GM19238 (cell line): ENCODE data around the gene LRWD1.
"Not testable (repeated sequence)": the region's sequence is repeated elsewhere in the genome, so short reads cannot be mapped to it uniquely, and the experiment has no call there.

ENCODE experiments used
- DNase-seq: peaks from one replicate; pipeline ENCODE4 v3.0.0; 2011; ENCODE audit warnings: low spot score; ENCODE audit not compliant: insufficient read length

The LRWD1 gene

DNA sequence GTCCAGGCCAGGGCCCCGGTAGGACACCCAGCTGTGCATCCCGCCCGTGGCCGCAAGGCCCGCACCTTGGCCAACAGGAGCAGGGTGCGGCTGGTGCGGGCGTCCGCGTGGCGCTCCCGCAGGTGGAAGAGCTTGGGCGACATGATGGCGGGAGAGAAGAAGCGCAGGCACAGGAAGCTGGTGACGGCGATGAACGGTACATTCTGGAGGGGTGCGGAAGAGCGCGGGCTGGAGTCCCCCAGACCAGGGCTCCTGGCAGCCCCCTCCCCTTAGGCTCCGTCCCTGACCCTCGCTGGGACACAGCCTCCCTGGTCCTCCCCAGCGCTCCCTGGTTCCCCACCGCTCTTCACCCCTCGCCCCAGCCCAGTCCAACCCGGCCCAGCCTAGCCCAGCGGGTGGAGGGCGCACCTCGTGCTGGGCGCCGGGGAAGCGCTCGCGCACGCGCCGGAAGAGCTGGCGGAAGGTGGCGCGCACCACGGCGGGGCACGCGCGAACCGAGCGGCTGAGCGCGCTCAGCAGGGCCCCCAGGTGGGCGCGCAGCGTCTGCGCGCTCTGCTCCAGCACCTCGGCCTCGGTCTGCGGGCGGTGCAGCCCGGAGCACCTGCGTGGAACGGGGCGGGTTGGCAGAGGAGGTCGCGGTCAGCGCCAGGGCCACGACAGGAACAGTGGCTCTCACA lies 29.8 kb downstream of the LRWD1 start:
- DNase-seq: not testable (repeated sequence)

DNA sequence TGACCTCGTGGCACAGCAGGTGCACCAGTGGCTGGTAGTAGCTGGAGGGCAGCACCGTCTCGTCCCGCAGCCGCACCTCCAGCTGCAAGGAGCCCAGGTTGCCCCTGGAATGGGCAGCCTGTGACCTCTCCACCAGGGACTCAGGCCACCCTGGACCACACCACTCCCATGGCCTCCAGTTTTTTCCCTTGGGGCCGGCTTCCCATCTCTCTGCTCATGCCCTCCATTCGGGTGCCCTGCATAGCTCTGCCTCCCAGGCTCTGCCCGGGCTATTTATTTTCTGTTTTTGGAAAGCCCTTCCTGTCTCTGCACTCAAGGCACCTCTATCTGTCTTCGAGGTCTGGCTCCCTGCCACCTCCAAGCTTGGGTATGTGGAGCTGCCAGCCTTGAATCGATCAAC lies 32.1 kb downstream of the LRWD1 start:
- not testable (repeated sequence) for DNase-seq

GRCh38 chr7:102497308-102497707 lies 32.5 kb downstream of the LRWD1 start:
- DNase-seq: not testable (repeated sequence)

DNA sequence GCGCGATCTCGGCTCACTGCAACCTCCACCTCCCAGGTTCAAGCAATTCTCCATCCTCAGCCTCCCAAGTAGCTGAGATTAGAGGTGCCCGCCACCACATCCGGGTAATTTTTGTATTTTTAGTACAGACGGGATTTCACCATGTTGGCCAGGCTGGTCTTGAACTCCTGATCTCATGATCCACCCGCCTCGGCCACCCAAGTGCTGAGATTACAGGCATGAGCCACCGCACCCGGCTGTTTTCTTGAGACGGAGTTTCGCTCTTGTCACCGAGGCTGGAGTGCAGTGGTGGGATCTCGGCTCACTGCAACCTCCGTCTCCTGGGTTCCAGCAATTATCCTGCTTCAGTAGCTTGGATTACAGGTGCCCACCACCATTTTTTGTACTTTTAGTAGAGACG lies 33.5 kb downstream of the LRWD1 start:
- DNase-seq: not testable (repeated sequence)

GRCh38 chr7:102503141-102503540 lies 38.4 kb downstream of the LRWD1 start:
- DNase-seq: not testable (repeated sequence)

- not testable (repeated sequence) for DNase-seq
Measured at GRCh38 chr7:102505298-102506185, 40.8 kb downstream of the LRWD1 start.

DNA sequence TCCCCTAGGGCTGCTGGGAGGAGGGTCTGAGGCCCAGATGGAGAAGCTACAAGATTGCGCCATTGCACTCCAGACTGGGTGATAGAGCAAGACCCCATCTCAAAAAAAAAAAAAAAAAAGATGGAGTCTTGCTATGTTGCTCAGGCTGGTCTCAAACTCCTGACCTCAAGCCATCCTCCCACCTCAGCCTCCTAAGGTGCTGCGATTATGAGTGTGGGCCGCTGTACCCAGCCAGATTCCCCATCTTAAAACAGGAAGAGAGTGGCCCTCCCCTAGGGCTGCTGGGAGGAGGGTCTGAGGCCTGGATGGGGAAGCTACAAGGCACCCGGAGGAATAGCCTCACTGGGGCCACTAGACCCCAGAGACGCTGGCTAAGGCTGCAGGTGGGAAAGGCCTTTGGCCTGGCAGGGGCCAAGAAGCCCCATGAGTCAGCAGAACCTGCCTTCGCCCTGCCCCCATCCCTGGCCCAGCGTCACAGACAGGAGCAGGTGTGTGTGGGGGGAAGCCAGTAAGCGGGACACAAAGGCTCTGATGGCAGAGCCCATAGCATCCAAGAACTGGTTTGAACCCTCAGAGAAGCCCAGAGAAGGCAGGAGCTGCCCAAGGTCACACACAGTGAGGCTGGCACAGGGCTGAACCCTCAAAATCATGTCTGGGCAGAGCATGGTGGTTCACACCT lies 42.8 kb downstream of the LRWD1 start:
- not testable (repeated sequence) for DNase-seq

DNA sequence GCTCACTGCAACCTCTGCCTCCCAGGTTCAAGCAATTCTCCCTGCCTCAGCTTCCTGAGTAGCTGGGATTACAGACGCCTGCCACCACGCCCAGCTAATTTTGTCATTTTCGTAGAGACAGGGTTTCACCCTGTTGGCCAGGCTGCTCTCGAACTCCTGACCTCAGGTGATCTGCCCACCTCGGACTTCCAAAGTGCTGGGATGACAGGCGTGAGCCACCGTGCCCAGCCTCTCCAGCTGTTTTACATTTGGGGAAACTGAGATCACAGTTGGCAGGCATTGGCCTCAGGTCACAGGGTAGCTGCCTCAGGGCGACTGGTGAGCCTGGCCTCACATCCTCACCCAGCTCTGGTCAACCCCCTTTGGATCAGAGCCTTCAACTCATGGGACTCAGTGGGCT lies 45.8 kb downstream of the LRWD1 start:
- not testable (repeated sequence) for DNase-seq

GRCh38 chr7:102511860-102512522 lies 47.2 kb downstream of the LRWD1 start:
- DNase-seq: not testable (repeated sequence)

GRCh38 chr7:102512642-102513221 lies 47.9 kb downstream of the LRWD1 start:
- not testable (repeated sequence) for DNase-seq

DNA sequence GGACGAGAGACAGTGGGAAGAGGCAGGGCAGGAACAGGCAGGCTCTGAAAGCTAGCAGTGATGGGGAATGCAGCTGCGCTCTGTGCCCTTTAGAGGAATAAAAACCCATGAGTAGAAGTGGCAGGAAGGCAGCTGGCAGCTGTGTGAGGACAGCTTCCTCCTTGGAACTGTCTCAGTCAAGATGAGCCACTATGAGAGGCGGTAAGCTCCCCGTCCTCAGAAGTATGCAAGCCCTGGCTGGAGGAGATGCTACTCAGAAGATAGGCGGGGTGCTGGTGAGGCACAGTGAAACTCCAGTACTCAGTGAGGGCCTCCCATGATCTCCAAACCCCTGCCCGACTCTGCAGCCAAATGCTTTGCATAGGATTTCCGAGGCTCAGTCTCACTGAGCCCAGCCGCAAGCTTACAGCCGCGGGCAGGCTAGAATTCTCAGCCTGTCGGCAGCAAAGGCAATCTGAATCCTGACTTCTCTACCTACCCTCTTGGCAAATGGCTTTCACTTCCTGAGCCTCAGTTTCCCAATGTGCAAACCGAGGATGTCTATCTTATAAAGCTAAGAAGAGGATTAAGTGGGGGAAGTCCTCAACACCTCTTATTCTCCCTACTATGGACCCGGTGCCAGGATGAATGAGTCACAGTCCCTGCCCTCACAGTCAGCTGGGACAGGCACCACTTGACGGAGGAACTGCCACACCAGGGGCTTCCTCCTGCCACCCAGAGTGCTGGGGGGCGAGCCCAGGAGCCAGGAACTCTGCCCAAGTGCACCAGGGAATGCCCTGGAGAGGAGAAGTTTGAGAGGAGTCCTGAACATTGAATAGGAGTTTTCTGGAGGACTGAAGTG lies 50.3 kb downstream of the LRWD1 start:
- DNase-seq: not testable (repeated sequence)

DNA sequence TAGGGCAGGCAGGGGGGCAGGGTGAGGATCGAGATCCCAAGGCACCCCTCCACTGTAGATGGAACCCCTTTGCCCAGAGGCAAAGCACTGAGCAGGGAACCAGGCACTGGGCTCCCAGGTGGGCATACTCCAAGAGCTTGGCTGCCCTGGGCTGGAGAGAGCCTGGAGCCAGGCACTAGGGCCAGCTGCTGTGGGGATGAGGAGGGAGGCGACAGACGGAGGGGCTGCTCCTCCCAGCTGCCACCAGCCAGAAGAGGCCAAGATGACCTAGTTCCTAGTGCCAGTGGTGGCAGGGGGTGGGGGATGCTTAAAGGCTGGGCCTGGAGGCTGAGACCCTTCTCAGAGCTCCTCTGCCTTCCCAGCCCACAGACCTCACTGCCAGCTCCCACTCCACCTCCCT lies 51.1 kb downstream of the LRWD1 start:
- not testable (repeated sequence) for DNase-seq

DNA sequence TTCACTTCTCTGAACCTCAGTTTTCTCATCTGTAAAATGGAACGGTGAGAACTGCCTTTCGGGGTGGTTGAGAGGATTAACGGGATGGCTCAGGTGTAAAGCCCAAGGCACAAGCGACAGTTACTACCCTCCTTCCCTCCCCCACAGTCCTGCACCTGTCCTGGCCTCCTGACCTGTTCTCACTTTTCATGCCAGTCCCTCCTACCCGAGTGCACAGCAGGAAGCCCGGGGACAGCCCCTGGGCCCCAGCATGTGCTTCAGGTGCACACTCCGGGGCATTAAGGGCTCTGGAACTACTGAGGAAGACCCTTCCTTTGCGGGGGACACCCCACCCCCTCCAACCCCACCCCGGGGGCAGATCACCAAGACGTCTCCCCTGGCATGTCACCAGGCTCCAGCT lies 52.2 kb downstream of the LRWD1 start:
- not testable (repeated sequence) for DNase-seq

- not testable (repeated sequence) for DNase-seq
Measured at GRCh38 chr7:102517550-102518147, 52.9 kb downstream of the LRWD1 start, which contains the start of gene RASA4B. RASA4B (minus strand) TSS chr7:102517777; CDS start chr7:102517710, 67 bp downstream.

DNA sequence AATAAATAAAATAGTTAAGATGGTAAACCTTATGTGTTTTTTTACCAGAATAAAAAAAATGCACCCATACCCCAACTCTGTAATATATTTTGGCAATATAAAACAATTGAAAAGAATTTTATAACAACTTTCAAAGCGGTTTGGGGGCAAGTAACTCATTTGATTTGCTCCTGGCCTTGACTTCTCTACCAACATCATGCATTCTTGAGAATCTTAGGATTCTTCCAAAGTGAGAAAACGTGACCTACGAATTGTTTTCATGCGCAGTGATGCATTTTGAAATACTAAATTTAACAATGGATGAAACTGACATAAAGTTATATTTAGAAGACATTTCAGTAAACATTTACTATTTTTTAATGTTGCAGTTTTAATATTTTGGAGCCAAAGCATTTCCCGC lies 56.0 kb downstream of the LRWD1 start:
- DNase-seq: not testable (repeated sequence)
